T-helper 17 cell (primary cell): Measurements from ENCODE around the gene SPRR1B. TPM values are rescaled to one million over a fixed set of nuclear protein-coding genes. Genes with fewer than 3 reads are reported as not detected.
"Not testable (repeated sequence)": the region's sequence is repeated elsewhere in the genome, so short reads cannot be mapped to it uniquely, and the experiment has no call there.

Experiments used
- ATAC-seq: fragments of 150-1000 bp; cut with Tn5 transposase; 2 replicates; pipeline ENCODE4 v1.10.0; 2021; ENCODE audit warnings: mild to moderate bottlenecking, moderate library complexity
- DNase-seq, 3 donors: peaks; one replicate each; pipeline versions ENCODE4 v3.0.0 to v3.0.0-alpha.2; 2020 to 2021
- H3K9me3 ChIP-seq: one replicate; pipeline ENCODE4 v1.7.0; 2013; ENCODE audit warnings: low read length, mild to moderate bottlenecking; ENCODE audit not compliant: control insufficient read depth, poor library complexity, severe bottlenecking
- H3K27ac Mint-ChIP-seq: one replicate; pipeline ENCODE4 v1.8.0; 2022; ENCODE audit warnings: mild to moderate bottlenecking, moderate library complexity, mixed read lengths
- H3K27me3 Mint-ChIP-seq: one replicate; pipeline ENCODE4 v1.8.0; 2022; ENCODE audit warnings: mixed read lengths
- H3K36me3 Mint-ChIP-seq: one replicate; pipeline ENCODE4 v1.8.0; 2022; ENCODE audit warnings: low read depth, mixed read lengths
- H3K4me1 Mint-ChIP-seq: one replicate; pipeline ENCODE4 v1.8.0; 2022; ENCODE audit warnings: mild to moderate bottlenecking, mixed read lengths
- H3K4me3 Mint-ChIP-seq: one replicate; pipeline ENCODE4 v1.8.0; 2022; ENCODE audit warnings: mild to moderate bottlenecking, moderate library complexity, mixed read lengths
- total RNA-seq, 4 donors: library from RNA in 2 of 4; stranded (reverse) in 2 of 4; gene quantifications; one replicate each; pipeline ENCODE4 v1.2.3 and lab custom pipeline; 2022 to 2026

The SPRR1B gene
- total RNA-seq, 2 donors from 2014 or later = not detected

GRCh38 chr1:153021829-153022228, 9.2 kb upstream of the SPRR1B start:
- not testable (repeated sequence) for H3K27ac Mint-ChIP-seq, ATAC-seq, H3K4me3 Mint-ChIP-seq, H3K4me1 Mint-ChIP-seq, H3K9me3 ChIP-seq, H3K36me3 Mint-ChIP-seq, DNase-seq
- H3K27me3 Mint-ChIP-seq = peaks cover 65% of the 10 kb centered on the region

GRCh38 chr1:153022340-153022739, 8.7 kb upstream of the SPRR1B start:
- H3K36me3 Mint-ChIP-seq, H3K4me3 Mint-ChIP-seq, H3K9me3 ChIP-seq, ATAC-seq, DNase-seq, H3K27ac Mint-ChIP-seq, H3K4me1 Mint-ChIP-seq: not testable (repeated sequence)
- peaks cover 66% of the 10 kb centered on the region for H3K27me3 Mint-ChIP-seq

GRCh38 chr1:153023109-153023508, 7.9 kb upstream of the SPRR1B start:
- ATAC-seq = no peak
- Mint-ChIP-seq H3K36me3 (no peaks in the 10 kb centered on the region), H3K4me3 (no peak overlapping the region), H3K4me1 (no peaks in the 10 kb centered on the region), H3K27ac (no peak overlapping the region), H3K27me3 (peaks cover 61% of the 10 kb centered on the region)
- no peak for DNase-seq
- H3K9me3 ChIP-seq = no peaks in the 10 kb centered on the region

GRCh38 chr1:153024413-153024812, 6.6 kb upstream of the SPRR1B start:
- no peaks in the 10 kb centered on the region for H3K9me3 ChIP-seq
- no peak for DNase-seq
- no peaks in the 10 kb centered on the region for H3K4me1 Mint-ChIP-seq

GRCh38 chr1:153025797-153026196, 5.2 kb upstream of the SPRR1B start:
- Mint-ChIP-seq H3K27me3 (peaks cover 51% of the 10 kb centered on the region), H3K27ac (no peak overlapping the region), H3K4me1 (no peaks in the 10 kb centered on the region), H3K4me3 (no peak overlapping the region), H3K36me3 (no peaks in the 10 kb centered on the region)
- H3K9me3 ChIP-seq = no peaks in the 10 kb centered on the region
- DNase-seq = no peak
- ATAC-seq = no peak

More at GRCh38 chr1:153024413-153024812, 6.6 kb upstream of the SPRR1B start:
- Mint-ChIP-seq H3K36me3 (no peaks in the 10 kb centered on the region), H3K27me3 (peaks cover 54% of the 10 kb centered on the region), H3K4me3 (no peak overlapping the region), H3K27ac (no peak overlapping the region)
- no peak for ATAC-seq

- ATAC-seq = no peak
- Mint-ChIP-seq H3K4me3 (no peak overlapping the region), H3K4me1 (no peaks in the 10 kb centered on the region), H3K27me3 (peaks cover 41% of the 10 kb centered on the region), H3K27ac (no peak overlapping the region), H3K36me3 (no peaks in the 10 kb centered on the region)
- H3K9me3 ChIP-seq = no peaks in the 10 kb centered on the region
- DNase-seq = no peak
Measured at GRCh38 chr1:153028766-153029165, 2.2 kb upstream of the SPRR1B start.

- peaks cover 42% of the 10 kb centered on the region for H3K27me3 Mint-ChIP-seq
- no peak overlapping the region for H3K27ac Mint-ChIP-seq
- no peaks in the 10 kb centered on the region for H3K4me1 Mint-ChIP-seq
- H3K36me3 Mint-ChIP-seq = no peaks in the 10 kb centered on the region
- no peak overlapping the region for H3K4me3 Mint-ChIP-seq
- DNase-seq (no peak), ATAC-seq (no peak)
- H3K9me3 ChIP-seq = no peaks in the 10 kb centered on the region
Measured at GRCh38 chr1:153032073-153032472, 1.1 kb downstream of the SPRR1B start.

- H3K4me3 Mint-ChIP-seq = no peak overlapping the region
- peaks cover 46% of the 10 kb centered on the region for H3K27me3 Mint-ChIP-seq
- no peak for ATAC-seq
- H3K36me3 Mint-ChIP-seq = no peaks in the 10 kb centered on the region
- DNase-seq = no peak
- no peaks in the 10 kb centered on the region for H3K9me3 ChIP-seq
- no peak overlapping the region for H3K27ac Mint-ChIP-seq
- no peaks in the 10 kb centered on the region for H3K4me1 Mint-ChIP-seq
Measured at GRCh38 chr1:153032677-153033308, 1.8 kb downstream of the SPRR1B start.

- no peaks in the 10 kb centered on the region for H3K9me3 ChIP-seq
- no peak overlapping the region for H3K4me3 Mint-ChIP-seq
- DNase-seq = no peak
- peaks cover 59% of the 10 kb centered on the region for H3K27me3 Mint-ChIP-seq
- H3K27ac Mint-ChIP-seq = no peak overlapping the region
- no peak for ATAC-seq
- no peaks in the 10 kb centered on the region for H3K4me1 Mint-ChIP-seq
- H3K36me3 Mint-ChIP-seq = no peaks in the 10 kb centered on the region
Measured at GRCh38 chr1:153035211-153035610, 4.2 kb downstream of the SPRR1B start.

- ATAC-seq = no peak
- Mint-ChIP-seq H3K36me3 (no peaks in the 10 kb centered on the region), H3K4me3 (no peak within 1 kb of the TSS), H3K27ac (no peak within 1 kb of the TSS), H3K4me1 (no peaks in the 10 kb centered on the region), H3K27me3 (peaks cover 79% of the 10 kb centered on the region)
- no peaks in the 10 kb centered on the region for H3K9me3 ChIP-seq
- DNase-seq = no peak
Measured at GRCh38 chr1:153040950-153041631, 10.1 kb downstream of the SPRR1B start, which contains the start of gene SPRR2D. TSS of gene SPRR2D (minus strand) at chr1:153041120. CDS start at chr1:153040346, 774 bp downstream.

- H3K9me3 ChIP-seq = no peaks in the 10 kb centered on the region
- Mint-ChIP-seq H3K36me3 (no peaks in the 10 kb centered on the region), H3K4me1 (no peaks in the 10 kb centered on the region), H3K27ac (no peak overlapping the region), H3K4me3 (no peak overlapping the region), H3K27me3 (peaks cover 29% of the 10 kb centered on the region)
- ATAC-seq = no peak
- DNase-seq = no peak
Measured at GRCh38 chr1:153049211-153049610, 18.2 kb downstream of the SPRR1B start.

GRCh38 chr1:153056111-153056510, 25.1 kb downstream of the SPRR1B start:
- not testable (repeated sequence) for H3K4me1 Mint-ChIP-seq, ATAC-seq, H3K27ac Mint-ChIP-seq, H3K36me3 Mint-ChIP-seq, H3K9me3 ChIP-seq, H3K4me3 Mint-ChIP-seq, DNase-seq
- peaks cover 58% of the 10 kb centered on the region for H3K27me3 Mint-ChIP-seq

GRCh38 chr1:153057375-153057774, 26.4 kb downstream of the SPRR1B start, which contains the start of gene SPRR2A:
TSS of gene SPRR2A (minus strand) at chr1:153057512. CDS start at chr1:153056735, 777 bp downstream.
- no peaks in the 10 kb centered on the region for H3K36me3 Mint-ChIP-seq
- H3K4me3 Mint-ChIP-seq = no peak within 1 kb of the TSS
- no peak within 1 kb of the TSS for H3K27ac Mint-ChIP-seq
- peaks cover 64% of the 10 kb centered on the region for H3K27me3 Mint-ChIP-seq
- H3K4me1 Mint-ChIP-seq = no peaks in the 10 kb centered on the region
- ATAC-seq (no peak), DNase-seq (no peak)
- H3K9me3 ChIP-seq = no peaks in the 10 kb centered on the region

GRCh38 chr1:153058154-153058553, 27.2 kb downstream of the SPRR1B start:
- DNase-seq (no peak), ATAC-seq (no peak)
- no peaks in the 10 kb centered on the region for H3K9me3 ChIP-seq
- H3K36me3 Mint-ChIP-seq = no peaks in the 10 kb centered on the region
- H3K4me1 Mint-ChIP-seq = no peaks in the 10 kb centered on the region
- H3K27me3 Mint-ChIP-seq = peaks cover 69% of the 10 kb centered on the region
- H3K4me3 Mint-ChIP-seq = no peak overlapping the region
- H3K27ac Mint-ChIP-seq = no peak overlapping the region
